Kidney (tissue), 14 donors: ENCODE data around the gene CD99. TPM values are rescaled to one million over a fixed set of nuclear protein-coding genes. Genes with fewer than 3 reads are reported as not detected.
"Not testable (repeated sequence)": the region's sequence is repeated elsewhere in the genome, so short reads cannot be mapped to it uniquely, and the experiment has no call there.

ENCODE experiments used
- DNase-seq, 5 donors: peaks; one replicate each; pipeline ENCODE4 v3.0.0-alpha.2; 2013 to 2020
- FAIRE-seq: peaks from 2 replicates; lab custom pipeline; 2012; peaks lifted over from hg19 to GRCh38; lab: Jason Lieb, UNC
- H3K27ac ChIP-seq, 2 donors: one replicate each; pipeline ENCODE4 v1.7.0; 2013; ENCODE audit warnings: low read depth in 2 of 2, low read length in 2 of 2, inconsistent platforms in 1 of 2
- H3K27me3 ChIP-seq: one replicate; pipeline ENCODE4 v1.7.1; 2013; ENCODE audit warnings: low read length, inconsistent platforms; ENCODE audit not compliant: control insufficient read depth, insufficient read depth
- H3K36me3 ChIP-seq, 3 donors: one replicate each; pipeline versions ENCODE4 v1.7.0 to v1.7.1; 2013; ENCODE audit warnings: low read length in 3 of 3, control low read depth in 1 of 3, inconsistent platforms in 1 of 3; ENCODE audit not compliant: insufficient read depth in 3 of 3, control insufficient read depth in 2 of 3
- H3K4me1 ChIP-seq, 3 donors: one replicate each; pipeline versions ENCODE4 v1.7.0 to v1.7.1; 2013; ENCODE audit warnings: low read length in 3 of 3, inconsistent platforms in 1 of 3, low read depth in 1 of 3; ENCODE audit not compliant: control insufficient read depth in 2 of 3, insufficient read depth in 2 of 3
- H3K4me3 ChIP-seq, 3 donors: one replicate each; pipeline versions ENCODE4 v1.7.0 to v1.8.1; 2013; ENCODE audit warnings: low read length in 3 of 3, control low read depth in 1 of 3, inconsistent platforms in 1 of 3
- H3K9ac ChIP-seq, 3 donors: one replicate each; pipeline versions ENCODE4 v1.7.0 to v1.7.1; 2013; ENCODE audit warnings: low read length in 3 of 3, control low read depth in 1 of 3, inconsistent platforms in 1 of 3
- H3K9me3 ChIP-seq, 3 donors: one replicate each; pipeline versions ENCODE4 v1.7.0 to v1.7.1; 2013; ENCODE audit warnings: low read length in 3 of 3, control low read depth in 1 of 3, inconsistent platforms in 1 of 3; ENCODE audit not compliant: control insufficient read depth in 2 of 3, insufficient read depth in 1 of 3
- CTCF ChIP-seq: IDR thresholded peaks from 3 replicates; pipeline ENCODE4 v1.5.1; 2012; ENCODE audit warnings: mild to moderate bottlenecking, moderate library complexity, borderline replicate concordance; ENCODE audit not compliant: insufficient read depth; ENCODE audit errors: extremely low read depth
- intact Hi-C: fragments of 100-400 bp; cut with DNase I; formaldehyde crosslinking; loops from one replicate; pipeline ENCODE4 v1.11.1; 2022
- polyA plus RNA-seq: library from polyadenylated mRNA; stranded (reverse); fragments of 350-450 nt; fragmentation: Illumina TruSeq; extraction: RNeasy Lipid Tissue Mini Kit (QIAGEN cat#74804); gene quantifications from one replicate; pipeline ENCODE4 v1.2.3, GENCODE V29; 2014; ENCODE audit warnings: low read depth, low replicate concordance; ENCODE audit not compliant: insufficient read depth
- total RNA-seq: library from RNA; stranded (reverse); fragmentation: NEBNext Ultra II Directional; extraction: Animal tissue kit (Norgen Biotek cat#: 25700); gene quantifications from one replicate; pipeline ENCODE4 v1.2.1, GENCODE V29; 2021
- donor health status: control.
- donor health status: control.
- donor health status: control.
- donor health status: control.
- donor health status: control.
- donor health status: DM: yes; HTN: yes; CAD: no.
- donor health status: Normal renal cell carcinoma (clear cell type).

The CD99 gene
- total and polyA plus RNA-seq, 2 donors from 2014 or later, result 125 to 136 TPM

- no peak for TF ChIP-seq CTCF
- intact Hi-C loops, result no loop called here
- DNase-seq, result no peak
- H3K36me3 ChIP-seq, result no peaks in the 10 kb centered on the region
- H3K9me3 ChIP-seq, result peaks cover 0 to 2% (median 0%) of the 10 kb centered on the region in 3 donors
- no peaks in the 10 kb centered on the region for H3K4me1 ChIP-seq
- H3K27me3 ChIP-seq, result no peaks in the 10 kb centered on the region
- H3K9ac ChIP-seq, result no peak overlapping the region
- no peak overlapping the region for H3K27ac ChIP-seq
- no peak overlapping the region for H3K4me3 ChIP-seq
- FAIRE-seq, result no peak
These were observed 78.5 kb downstream of the CD99 start for GRCh38 chrX:2769615-2770014.

GRCh38 chrX:2773166-2774055, 82.3 kb downstream of the CD99 start:
- H3K36me3 ChIP-seq, intact Hi-C loops, H3K9ac ChIP-seq, H3K4me3 ChIP-seq, H3K4me1 ChIP-seq, FAIRE-seq, H3K9me3 ChIP-seq, H3K27ac ChIP-seq, DNase-seq, H3K27me3 ChIP-seq: not testable (repeated sequence)

- Histone ChIP-seq H3K4me3 (no peak overlapping the region), H3K36me3 (no peaks in the 10 kb centered on the region), H3K9ac (no peak overlapping the region), H3K27me3 (no peaks in the 10 kb centered on the region), H3K27ac (no peak overlapping the region), H3K4me1 (no peaks in the 10 kb centered on the region), H3K9me3 (peaks cover 0 to 4% (median 0%) of the 10 kb centered on the region in 3 donors)
- FAIRE-seq (no peak), DNase-seq (no peak)
- intact Hi-C loops, result no loop called here
- TF ChIP-seq CTCF, result no peak
These were observed 83.0 kb downstream of the CD99 start for GRCh38 chrX:2774057-2774456.

- H3K9ac ChIP-seq, result no peak overlapping the region
- H3K4me3 ChIP-seq, result no peak overlapping the region
- intact Hi-C loops, result no loop called here
- no peaks in the 10 kb centered on the region for H3K4me1 ChIP-seq
- peaks cover 0 to 4% (median 0%) of the 10 kb centered on the region in 3 donors for H3K9me3 ChIP-seq
- no peak for TF ChIP-seq CTCF
- DNase-seq (no peak), FAIRE-seq (no peak)
- no peak overlapping the region for H3K27ac ChIP-seq
- no peaks in the 10 kb centered on the region for H3K27me3 ChIP-seq
- no peaks in the 10 kb centered on the region for H3K36me3 ChIP-seq
These were observed 83.7 kb downstream of the CD99 start for GRCh38 chrX:2774776-2775175.

- H3K9me3 ChIP-seq, intact Hi-C loops, H3K36me3 ChIP-seq, H3K27me3 ChIP-seq, FAIRE-seq, H3K4me1 ChIP-seq, H3K4me3 ChIP-seq, H3K27ac ChIP-seq, H3K9ac ChIP-seq: not testable (repeated sequence)
- peak in 2 of 5 donors; percentile 41 to 55 for DNase-seq
These were observed 89.6 kb downstream of the CD99 start for GRCh38 chrX:2780472-2781225.
